MCF 10A (cell line): ENCODE measurements around the gene LCLAT1. TPM values are rescaled to one million over a fixed set of nuclear protein-coding genes. Genes with fewer than 3 reads are reported as not detected.

Source experiments
- BruUV-seq: library from RNA; stranded (reverse); fragments of 400-500 nt; replicated peaks from 2 replicates; lab custom pipeline; 2021; lab: Mats Ljungman, UMichigan
- CTCF ChIA-PET: fragments of 300-600 bp; sonication (Branson Sonifier 250); formaldehyde crosslinking; extraction: SDS; loops from one replicate; lab custom pipeline; 2021; ENCODE audit warnings: antibody characterized with exemption, inconsistent platforms; lab: Yijun Ruan, JAX
- POLR2A ChIA-PET: fragments of 300-600, 350-650 bp; sonication (Branson Sonifier 250); formaldehyde crosslinking; extraction: SDS; loops from one replicate; lab custom pipeline; 2020; ENCODE audit warnings: antibody characterized with exemption, inconsistent platforms; lab: Yijun Ruan, JAX
- DNase-seq: peaks from one replicate; pipeline ENCODE4 v3.0.0-alpha.2; 2018; ENCODE audit not compliant: unreplicated experiment
- H3K27ac Mint-ChIP-seq: one replicate; pipeline ENCODE4 v1.8.0; 2022; ENCODE audit warnings: mild to moderate bottlenecking, low read depth, mixed read lengths; ENCODE audit not compliant: unreplicated experiment
- H3K27me3 Mint-ChIP-seq: one replicate; pipeline ENCODE4 v1.8.0; 2022; ENCODE audit warnings: mixed read lengths; ENCODE audit not compliant: insufficient read depth, unreplicated experiment
- H3K36me3 Mint-ChIP-seq: one replicate; pipeline ENCODE4 v1.8.0; 2022; ENCODE audit warnings: mild to moderate bottlenecking, moderate library complexity, mixed read lengths; ENCODE audit not compliant: insufficient read depth, unreplicated experiment
- H3K4me1 Mint-ChIP-seq: one replicate; pipeline ENCODE4 v1.8.0; 2022; ENCODE audit warnings: mixed read lengths; ENCODE audit not compliant: insufficient read depth, unreplicated experiment
- H3K4me3 Mint-ChIP-seq: one replicate; pipeline ENCODE4 v1.8.0; 2022; ENCODE audit warnings: mild to moderate bottlenecking, moderate library complexity, mixed read lengths; ENCODE audit not compliant: unreplicated experiment
- H3K9me3 Mint-ChIP-seq: one replicate; pipeline ENCODE4 v1.8.0; 2022; ENCODE audit warnings: mixed read lengths; ENCODE audit not compliant: unreplicated experiment
- intact Hi-C: fragments of 100-400 bp; cut with micrococcal nuclease; formaldehyde crosslinking; loops from 2 replicates; pipeline ENCODE4 v1.14.1; 2022
- total RNA-seq: library from RNA; stranded (reverse); gene quantifications from 2 replicates; pipeline ENCODE4 v1.2.3, GENCODE V29; 2022
- TF ChIP-seq, protein P1 (sequence below): fragments of 200-600 bp; IDR thresholded peaks from one replicate; pipeline ENCODE4 v1.8.0; 2022; ENCODE audit warnings: antibody characterized with exemption, mild to moderate bottlenecking; ENCODE audit not compliant: unreplicated experiment

Gene LCLAT1
- total RNA-seq, 1 experiment from 2014 or later: 27.5 TPM

DNA sequence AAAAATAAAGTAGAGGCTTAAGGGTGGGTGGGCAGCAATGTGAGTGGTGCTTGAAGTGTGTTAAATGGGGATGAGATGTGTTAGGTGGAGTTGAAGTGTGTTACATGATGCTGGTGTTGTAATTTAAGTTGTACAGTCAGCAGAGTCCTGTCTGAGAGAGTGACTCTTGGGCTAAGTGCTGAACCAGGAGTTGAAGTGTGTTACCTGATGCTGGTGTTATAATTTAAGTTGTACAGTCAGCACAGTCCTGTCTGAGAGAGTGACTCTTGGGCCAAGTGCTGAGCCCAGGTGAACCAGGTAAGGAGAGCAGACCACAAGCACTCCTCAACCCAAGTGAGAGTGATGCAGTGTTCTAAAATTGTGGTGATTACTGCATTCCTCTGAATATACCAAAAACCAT is 40.6 kb downstream of the LCLAT1 start:
- no peak overlapping the region for H3K27ac Mint-ChIP-seq
- no peaks in the 10 kb centered on the region for H3K36me3 Mint-ChIP-seq
- CTCF ChIA-PET: interaction anchor here (1.4 kb wide), 1 partner anchor 24 kb away, joined by 6 read pairs; no protein-coding TSS in a partner anchor
- peaks cover 6% of the 10 kb centered on the region for H3K4me1 Mint-ChIP-seq
- DNase-seq: no peak
- no peaks in the 10 kb centered on the region for H3K9me3 Mint-ChIP-seq
- BruUV-seq: no TSS peak
- no peak overlapping the region for H3K4me3 Mint-ChIP-seq
- TF ChIP-seq, protein P1, sequence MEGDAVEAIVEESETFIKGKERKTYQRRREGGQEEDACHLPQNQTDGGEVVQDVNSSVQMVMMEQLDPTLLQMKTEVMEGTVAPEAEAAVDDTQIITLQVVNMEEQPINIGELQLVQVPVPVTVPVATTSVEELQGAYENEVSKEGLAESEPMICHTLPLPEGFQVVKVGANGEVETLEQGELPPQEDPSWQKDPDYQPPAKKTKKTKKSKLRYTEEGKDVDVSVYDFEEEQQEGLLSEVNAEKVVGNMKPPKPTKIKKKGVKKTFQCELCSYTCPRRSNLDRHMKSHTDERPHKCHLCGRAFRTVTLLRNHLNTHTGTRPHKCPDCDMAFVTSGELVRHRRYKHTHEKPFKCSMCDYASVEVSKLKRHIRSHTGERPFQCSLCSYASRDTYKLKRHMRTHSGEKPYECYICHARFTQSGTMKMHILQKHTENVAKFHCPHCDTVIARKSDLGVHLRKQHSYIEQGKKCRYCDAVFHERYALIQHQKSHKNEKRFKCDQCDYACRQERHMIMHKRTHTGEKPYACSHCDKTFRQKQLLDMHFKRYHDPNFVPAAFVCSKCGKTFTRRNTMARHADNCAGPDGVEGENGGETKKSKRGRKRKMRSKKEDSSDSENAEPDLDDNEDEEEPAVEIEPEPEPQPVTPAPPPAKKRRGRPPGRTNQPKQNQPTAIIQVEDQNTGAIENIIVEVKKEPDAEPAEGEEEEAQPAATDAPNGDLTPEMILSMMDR: no peak
- intact Hi-C loops: no loop called here
- no peaks in the 10 kb centered on the region for H3K27me3 Mint-ChIP-seq
- POLR2A ChIA-PET: no interaction called here

DNA sequence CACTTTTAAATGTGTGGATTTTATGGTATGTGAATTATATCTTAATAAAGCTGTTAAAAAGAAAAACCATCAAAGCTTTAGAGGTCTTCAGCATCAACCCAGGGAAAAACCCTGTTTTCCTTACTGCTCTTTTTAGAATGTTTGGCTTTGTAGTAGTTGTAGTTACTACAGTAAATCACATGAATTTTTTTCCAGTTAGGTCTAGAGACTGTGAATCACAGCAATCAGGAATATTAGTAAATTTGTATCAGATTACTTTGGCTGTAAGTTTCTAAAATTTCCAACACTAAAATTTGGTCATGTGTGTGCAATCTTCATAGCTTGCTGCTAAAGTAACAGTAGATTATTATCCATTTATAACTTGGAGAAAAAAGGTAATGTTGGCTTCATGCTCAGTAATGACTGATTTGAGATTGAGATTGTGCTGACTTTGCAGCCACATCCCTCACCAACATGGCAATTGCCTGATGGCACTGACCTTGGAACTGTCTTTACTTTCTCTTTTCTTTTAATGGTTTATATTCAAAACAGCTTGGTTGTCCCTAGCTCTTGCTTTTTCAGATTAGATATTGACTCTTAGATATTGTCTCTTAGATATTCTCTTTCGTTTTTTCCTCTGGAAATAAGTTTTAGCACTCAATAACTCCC is 41.1 kb downstream of the LCLAT1 start:
- Mint-ChIP-seq H3K4me3 (no peak overlapping the region), H3K36me3 (no peaks in the 10 kb centered on the region), H3K9me3 (no peaks in the 10 kb centered on the region), H3K27me3 (no peaks in the 10 kb centered on the region), H3K27ac (no peak overlapping the region), H3K4me1 (peaks cover 6% of the 10 kb centered on the region)
- intact Hi-C loops: no loop called here
- TF ChIP-seq, protein P1: no peak
- BruUV-seq: no TSS peak
- DNase-seq: no peak
- ChIA-PET CTCF (interaction anchor here (0.5 to 1.4 kb wide), 3 partner anchors 24 to 102 kb away, joined by 3 to 6 read pairs (median 4); no protein-coding TSS in a partner anchor), POLR2A (no interaction called here)

DNA sequence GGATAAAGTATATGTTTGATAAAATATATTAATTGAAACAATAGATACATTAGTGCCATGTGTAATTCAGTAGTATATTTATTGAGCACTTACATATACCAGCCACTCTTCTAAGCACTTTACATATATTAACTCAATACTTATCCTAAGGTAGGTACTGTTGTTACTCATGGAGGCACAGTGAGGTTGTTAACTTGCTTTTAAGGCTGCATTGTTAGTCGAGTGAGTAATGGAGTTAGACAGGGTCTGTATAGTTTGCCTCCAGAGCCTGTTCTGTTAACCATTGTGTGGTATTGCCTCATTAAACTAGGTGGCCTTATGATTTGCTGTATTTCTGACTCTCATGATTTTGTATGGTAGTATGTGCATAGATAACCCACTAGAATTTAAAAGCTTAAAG is 44.2 kb downstream of the LCLAT1 start:
- no peaks in the 10 kb centered on the region for H3K9me3 Mint-ChIP-seq
- BruUV-seq: no TSS peak
- H3K36me3 Mint-ChIP-seq: no peaks in the 10 kb centered on the region
- peaks cover 6% of the 10 kb centered on the region for H3K4me1 Mint-ChIP-seq
- intact Hi-C loops: no loop called here
- POLR2A ChIA-PET: no interaction called here
- no peak overlapping the region for H3K27ac Mint-ChIP-seq
- CTCF ChIA-PET: interaction anchor here (0.8 kb wide), 1 partner anchor 220 kb away, joined by 3 read pairs; no protein-coding TSS in a partner anchor
- H3K4me3 Mint-ChIP-seq: no peak overlapping the region
- H3K27me3 Mint-ChIP-seq: no peaks in the 10 kb centered on the region
- TF ChIP-seq, protein P1: no peak
- DNase-seq: no peak

DNA sequence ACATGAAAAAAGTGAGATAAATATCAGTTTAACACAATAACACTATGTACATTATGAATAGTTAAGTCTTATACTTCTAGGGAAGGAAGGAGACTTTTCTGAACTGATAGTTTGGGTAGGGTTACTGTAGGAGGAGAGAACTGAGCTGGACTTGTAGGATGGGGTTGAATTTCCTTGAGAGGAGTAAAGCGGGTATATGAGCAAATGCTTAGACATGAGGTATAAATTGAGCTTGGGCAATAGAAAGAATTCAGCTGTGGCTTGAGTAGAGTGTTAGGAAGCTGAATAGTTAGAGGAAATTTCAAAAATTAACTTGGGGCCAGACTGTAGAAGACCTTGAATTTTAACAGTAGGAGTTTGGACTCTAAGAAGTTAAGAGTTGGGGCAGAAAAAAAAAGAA is 45.1 kb downstream of the LCLAT1 start:
- no peaks in the 10 kb centered on the region for H3K36me3 Mint-ChIP-seq
- no TSS peak for BruUV-seq
- intact Hi-C loops: no loop called here
- H3K4me3 Mint-ChIP-seq: no peak overlapping the region
- H3K4me1 Mint-ChIP-seq: peaks cover 6% of the 10 kb centered on the region
- no peak overlapping the region for H3K27ac Mint-ChIP-seq
- H3K9me3 Mint-ChIP-seq: no peaks in the 10 kb centered on the region
- H3K27me3 Mint-ChIP-seq: no peaks in the 10 kb centered on the region
- TF ChIP-seq, protein P1: no peak
- ChIA-PET POLR2A (interaction anchor here (0.8 to 1.2 kb wide), 2 partner anchors 11 to 17 kb away, joined by 3 to 6 read pairs; no protein-coding TSS in a partner anchor), CTCF (interaction anchor here (0.7 to 1.1 kb wide), 4 partner anchors 10 to 284 kb away, joined by 3 to 4 read pairs (median 4); no protein-coding TSS in a partner anchor)
- no peak for DNase-seq
